ENCODE results near the gene TAS2R43. TPM values are rescaled to one million over a fixed set of nuclear protein-coding genes. Genes with fewer than 3 reads are reported as not detected.
"Not testable (repeated sequence)": the region's sequence is repeated elsewhere in the genome, so short reads cannot be mapped to it uniquely, and the experiment has no call there.

TAS2R43 gene
- total RNA-seq, 2 donors from 2014 or later = 0.36 to 3.6 TPM

DNA sequence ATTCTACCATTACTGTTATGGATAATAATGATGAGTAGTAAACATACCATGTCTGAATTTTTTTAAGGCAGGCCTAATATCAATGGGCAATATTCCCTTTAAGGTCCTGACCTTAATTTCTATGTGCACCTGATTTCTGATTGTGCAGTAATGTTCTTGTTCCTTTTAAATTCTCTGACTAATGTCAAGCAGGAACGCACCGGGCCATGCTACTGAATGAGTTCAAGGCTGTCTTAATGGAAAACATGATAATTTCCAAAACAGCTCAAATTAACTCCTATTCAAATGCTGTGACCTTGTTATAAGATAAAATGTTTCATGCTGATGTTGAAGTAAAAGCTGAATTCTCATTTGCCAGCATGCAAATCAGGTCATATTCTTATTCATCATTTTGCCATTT lies 36.8 kb downstream of the TAS2R43 start:
- TF ChIP-seq, protein P1, sequence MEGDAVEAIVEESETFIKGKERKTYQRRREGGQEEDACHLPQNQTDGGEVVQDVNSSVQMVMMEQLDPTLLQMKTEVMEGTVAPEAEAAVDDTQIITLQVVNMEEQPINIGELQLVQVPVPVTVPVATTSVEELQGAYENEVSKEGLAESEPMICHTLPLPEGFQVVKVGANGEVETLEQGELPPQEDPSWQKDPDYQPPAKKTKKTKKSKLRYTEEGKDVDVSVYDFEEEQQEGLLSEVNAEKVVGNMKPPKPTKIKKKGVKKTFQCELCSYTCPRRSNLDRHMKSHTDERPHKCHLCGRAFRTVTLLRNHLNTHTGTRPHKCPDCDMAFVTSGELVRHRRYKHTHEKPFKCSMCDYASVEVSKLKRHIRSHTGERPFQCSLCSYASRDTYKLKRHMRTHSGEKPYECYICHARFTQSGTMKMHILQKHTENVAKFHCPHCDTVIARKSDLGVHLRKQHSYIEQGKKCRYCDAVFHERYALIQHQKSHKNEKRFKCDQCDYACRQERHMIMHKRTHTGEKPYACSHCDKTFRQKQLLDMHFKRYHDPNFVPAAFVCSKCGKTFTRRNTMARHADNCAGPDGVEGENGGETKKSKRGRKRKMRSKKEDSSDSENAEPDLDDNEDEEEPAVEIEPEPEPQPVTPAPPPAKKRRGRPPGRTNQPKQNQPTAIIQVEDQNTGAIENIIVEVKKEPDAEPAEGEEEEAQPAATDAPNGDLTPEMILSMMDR (IDR thresholded peaks at IDR 0.05) = no peak
- TF ChIP-seq POLR2A (IDR thresholded peaks at IDR 0.05) = no peak
- no peak for TF ChIP-seq POLR2AphosphoS5 (IDR thresholded peaks at IDR 0.05)
- H3K4me1 ChIP-seq (replicated peaks) = no peaks in the 10 kb centered on the region
- H3K36me3 ChIP-seq = no peaks in the 10 kb centered on the region
- no peaks in the 10 kb centered on the region for H3K27me3 ChIP-seq (replicated peaks; ENCODE audit: insufficient read depth)
- DNase-seq (ENCODE audit: low spot score) = no peak
- no peak overlapping the region for H3K4me3 ChIP-seq
- intact Hi-C loops (cut with DNase I) = no loop called here
- H3K9me3 ChIP-seq = no peaks in the 10 kb centered on the region
- H3K27ac ChIP-seq = no peak overlapping the region
- WGBS = 96% methylated on average over 2 of the region's 2 CpGs

DNA sequence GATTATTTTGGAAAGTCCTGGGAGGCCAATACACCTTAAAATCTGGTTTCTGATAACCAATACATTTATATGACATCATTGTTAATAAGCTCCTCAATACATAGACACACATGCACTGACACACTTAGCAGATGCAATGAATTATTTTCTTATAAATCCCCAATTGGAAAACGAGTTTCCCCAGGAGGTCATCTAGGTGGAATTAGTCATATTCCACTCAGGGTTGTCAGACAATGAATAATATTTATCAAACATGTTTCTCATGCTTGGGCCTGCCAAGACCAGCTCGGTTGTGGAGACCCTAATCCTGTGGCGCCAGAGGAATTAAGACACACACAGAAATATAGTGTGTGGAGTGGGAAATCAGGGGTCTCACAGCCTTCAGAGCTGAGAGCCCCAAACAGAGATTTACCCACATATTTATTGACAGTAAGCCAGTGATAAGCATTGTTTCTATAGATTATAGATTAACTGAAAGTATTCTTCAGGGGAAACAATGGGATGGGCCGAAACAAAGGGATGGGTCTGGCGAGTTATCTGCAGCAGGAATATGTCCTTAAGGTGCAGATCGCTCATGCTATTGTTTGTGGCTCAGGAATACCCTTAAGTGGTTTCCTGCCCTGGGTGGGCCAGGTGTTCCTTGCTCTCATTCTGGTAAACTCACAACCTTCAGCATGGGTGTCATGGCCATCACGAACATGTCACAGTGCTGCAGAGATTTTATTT lies 42.1 kb downstream of the TAS2R43 start:
- H3K9me3 ChIP-seq; H3K4me1 ChIP-seq (replicated peaks); DNase-seq (ENCODE audit: low spot score); H3K36me3 ChIP-seq; H3K27ac ChIP-seq; H3K4me3 ChIP-seq; intact Hi-C loops (cut with DNase I); H3K27me3 ChIP-seq (replicated peaks; ENCODE audit: insufficient read depth): not testable (repeated sequence)
- 96% methylated on average over 7 of the region's 7 CpGs for whole genome bisulfite sequencing

DNA sequence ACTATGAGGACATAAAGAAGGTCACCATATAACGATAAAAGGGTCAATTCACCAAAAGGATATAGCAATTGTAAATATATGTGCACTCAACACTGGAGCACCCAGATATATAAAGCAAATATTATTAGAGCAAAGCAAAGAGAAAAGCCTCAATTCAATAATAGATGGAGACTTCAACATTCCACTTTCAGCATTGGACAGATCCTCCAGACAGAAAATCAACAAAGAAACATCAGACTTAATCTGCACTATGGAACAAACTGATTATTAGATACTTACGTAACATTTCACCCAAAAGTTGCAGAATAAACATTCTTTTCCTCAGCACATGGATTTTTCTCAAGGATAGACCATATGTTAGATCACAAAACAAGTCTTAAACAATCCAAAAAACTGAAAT lies 50.7 kb downstream of the TAS2R43 start:
- intact Hi-C loops (cut with DNase I); DNase-seq (ENCODE audit: low spot score); H3K9me3 ChIP-seq; H3K27ac ChIP-seq; H3K4me3 ChIP-seq; H3K27me3 ChIP-seq (replicated peaks; ENCODE audit: insufficient read depth); H3K36me3 ChIP-seq; H3K4me1 ChIP-seq (replicated peaks): not testable (repeated sequence)
- WGBS = 97% methylated on average over 2 of the region's 2 CpGs

Small RNAs within 50 kb of the gene (small RNA-seq; reads per million reads assigned to genes)
- gene AC018630.1 = 0 reads per million in 2 donors

Other genes with a start within 250 kb of the TAS2R43 start
- gene PRR4, start 242.8 kb downstream of the TAS2R43 start, total RNA-seq = 10 to 100 TPM in 1 of 2 donors, 1 to 10 TPM in 1; 7.9 to 66.9 TPM
- 10 to 100 TPM in 1 of 2 donors, 1 to 10 TPM in 1; 5.3 to 64.4 TPM for gene PRH1, start 208.1 kb downstream of the TAS2R43 start, total RNA-seq
- 1 to 10 TPM; 1.1 to 1.4 TPM for gene TAS2R13, start 182.8 kb downstream of the TAS2R43 start, total RNA-seq
- 1 to 10 TPM in 1 of 2 donors, not detected in 1; 1.8 TPM for gene PRH2, start 163.1 kb downstream of the TAS2R43 start, total RNA-seq
- 1 to 10 TPM; 2.1 to 3.7 TPM for gene TAS2R14, start 153.1 kb downstream of the TAS2R43 start, total RNA-seq
- gene TAS2R50, start 105.4 kb downstream of the TAS2R43 start, total RNA-seq = 1 to 10 TPM in 1 of 2 donors, not detected in 1; 2.7 TPM
- 1 to 10 TPM; 1.2 to 3.6 TPM for gene TAS2R20, start 94.0 kb downstream of the TAS2R43 start, total RNA-seq
- gene TAS2R19, start 69.7 kb downstream of the TAS2R43 start, total RNA-seq = 1 to 10 TPM; 1.2 to 6.1 TPM
- gene TAS2R31, start 60.9 kb downstream of the TAS2R43 start, total RNA-seq = 1 to 10 TPM in 1 of 2 donors, under 1 TPM in 1; 0.59 to 5.1 TPM
- gene TAS2R46, start 30.0 kb downstream of the TAS2R43 start, total RNA-seq = 1 to 10 TPM; 1.9 to 2.0 TPM
- 1 to 10 TPM; 1.5 to 3.7 TPM for gene TAS2R30, start 42.3 kb upstream of the TAS2R43 start, total RNA-seq
- 10 to 100 TPM in 1 of 2 donors, 1 to 10 TPM in 1; 9.8 to 10.8 TPM for gene SMIM10L1, start 78.9 kb upstream of the TAS2R43 start, total RNA-seq
- gene TAS2R42, start 94.6 kb upstream of the TAS2R43 start, total RNA-seq = not detected
- gene PRB3, start 177.4 kb upstream of the TAS2R43 start, total RNA-seq = not detected
- gene PRB4, start 218.1 kb upstream of the TAS2R43 start, total RNA-seq = not detected

Data from prostate gland (tissue), 2 donors.